ENCODE measurements around the gene WDR93. TPM values are rescaled to one million over a fixed set of nuclear protein-coding genes. Genes with fewer than 3 reads are reported as not detected.

WDR93 gene
- total RNA-seq, 2 experiments from 2014 or later: 0.19 TPM; not detected in 1

- Histone ChIP-seq H4K20me1 (ENCODE audit: insufficient read depth, low read length) (no peaks in the 10 kb centered on the region), H3K79me2 (ENCODE audit: insufficient read depth, low read depth, low read length) (no peaks in the 10 kb centered on the region), H3K27ac (ENCODE audit: low read depth, low read length, poor library complexity, severe bottlenecking) (no peak overlapping the region), H3K36me3 (ENCODE audit: insufficient read depth, low read length) (no peaks in the 10 kb centered on the region), H3K4me3 (ENCODE audit: low read depth, low read length, poor library complexity, severe bottlenecking) (no peak overlapping the region), H3K9me3 (ENCODE audit: low read length) (peaks cover 11% of the 10 kb centered on the region), H2AFZ (ENCODE audit: low read length) (no peak overlapping the region), H3K9me2 (ENCODE audit: insufficient read depth, low read length) (no peaks in the 10 kb centered on the region), H3K4me1 (ENCODE audit: insufficient read depth, low read length, poor library complexity, severe bottlenecking) (no peaks in the 10 kb centered on the region), H3K4me2 (ENCODE audit: low read length) (no peak overlapping the region)
- intact Hi-C loops (cut with micrococcal nuclease; ENCODE audit: unreplicated experiment): no loop called here
- CTCF ChIA-PET (ENCODE audit: unreplicated experiment): no interaction called here
- POLR2A ChIA-PET: no interaction called here
- no peak for TF ChIP-seq EZH2phosphoT487 (IDR thresholded peaks at IDR 0.05; ENCODE audit: borderline replicate concordance, low read depth, low read length)
- TF ChIP-seq CTCF (conservative IDR thresholded peaks at IDR 0.05; ENCODE audit: low read length): no peak
- no peak for DNase-seq (ENCODE audit: low spot score)
- no TSS peak for BruUV-seq (replicated peaks)
Observed at GRCh38 chr15:89723031-89723430, 32.4 kb downstream of the WDR93 start.

GRCh38 chr15:89724621-89725020 is 34.0 kb downstream of the WDR93 start:
- Histone ChIP-seq H3K4me2 (ENCODE audit: low read length) (no peak overlapping the region), H3K9me2 (ENCODE audit: insufficient read depth, low read length) (no peaks in the 10 kb centered on the region), H3K79me2 (ENCODE audit: insufficient read depth, low read depth, low read length) (no peaks in the 10 kb centered on the region), H3K36me3 (ENCODE audit: insufficient read depth, low read length) (no peaks in the 10 kb centered on the region), H3K9me3 (ENCODE audit: low read length) (peaks cover 11% of the 10 kb centered on the region), H3K4me1 (ENCODE audit: insufficient read depth, low read length, poor library complexity, severe bottlenecking) (no peaks in the 10 kb centered on the region), H3K27ac (ENCODE audit: low read depth, low read length, poor library complexity, severe bottlenecking) (no peak overlapping the region), H4K20me1 (ENCODE audit: insufficient read depth, low read length) (no peaks in the 10 kb centered on the region), H2AFZ (ENCODE audit: low read length) (no peak overlapping the region), H3K4me3 (ENCODE audit: low read depth, low read length, poor library complexity, severe bottlenecking) (no peak overlapping the region)
- TF ChIP-seq EZH2phosphoT487 (IDR thresholded peaks at IDR 0.05; ENCODE audit: borderline replicate concordance, low read depth, low read length) (no peak), CTCF (conservative IDR thresholded peaks at IDR 0.05; ENCODE audit: low read length) (no peak)
- intact Hi-C loops (cut with micrococcal nuclease; ENCODE audit: unreplicated experiment): no loop called here
- DNase-seq (ENCODE audit: low spot score): no peak
- ChIA-PET POLR2A (no interaction called here), CTCF (ENCODE audit: unreplicated experiment) (no interaction called here)
- BruUV-seq (replicated peaks): no TSS peak

- POLR2A ChIA-PET: no interaction called here
- CTCF ChIA-PET (ENCODE audit: unreplicated experiment): no interaction called here
Observed at GRCh38 chr15:89725064-89725463, 34.5 kb downstream of the WDR93 start.

More at GRCh38 chr15:89725064-89725463, 34.5 kb downstream of the WDR93 start:
- H3K4me2 ChIP-seq (ENCODE audit: low read length): no peak overlapping the region
- H3K4me3 ChIP-seq (ENCODE audit: low read depth, low read length, poor library complexity, severe bottlenecking): no peak overlapping the region
- TF ChIP-seq CTCF (conservative IDR thresholded peaks at IDR 0.05; ENCODE audit: low read length) (no peak), EZH2phosphoT487 (IDR thresholded peaks at IDR 0.05; ENCODE audit: borderline replicate concordance, low read depth, low read length) (no peak)
- H3K36me3 ChIP-seq (ENCODE audit: insufficient read depth, low read length): no peaks in the 10 kb centered on the region
- no peak overlapping the region for H2AFZ ChIP-seq (ENCODE audit: low read length)
- H3K27ac ChIP-seq (ENCODE audit: low read depth, low read length, poor library complexity, severe bottlenecking): no peak overlapping the region
- H4K20me1 ChIP-seq (ENCODE audit: insufficient read depth, low read length): no peaks in the 10 kb centered on the region
- H3K9me2 ChIP-seq (ENCODE audit: insufficient read depth, low read length): no peaks in the 10 kb centered on the region
- peaks cover 11% of the 10 kb centered on the region for H3K9me3 ChIP-seq (ENCODE audit: low read length)
- intact Hi-C loops (cut with micrococcal nuclease; ENCODE audit: unreplicated experiment): no loop called here
- no peak for DNase-seq (ENCODE audit: low spot score)
- no peaks in the 10 kb centered on the region for H3K79me2 ChIP-seq (ENCODE audit: insufficient read depth, low read depth, low read length)
- BruUV-seq (replicated peaks): no TSS peak
- H3K4me1 ChIP-seq (ENCODE audit: insufficient read depth, low read length, poor library complexity, severe bottlenecking): no peaks in the 10 kb centered on the region

Measured in OCI-LY7 (cell line).